Activated naive CD8-positive, alpha-beta T cell treated with anti-CD3 and anti-CD28 coated beads for 36 hours (primary cell): ENCODE data around the gene GUCY2D. TPM values are rescaled to one million over a fixed set of nuclear protein-coding genes. Genes with fewer than 3 reads are reported as not detected.

Experiments used
- DNase-seq: peaks from one replicate; pipeline ENCODE4 v3.0.0; 2021
- H3K27ac Mint-ChIP-seq: one replicate; pipeline ENCODE4 v1.8.0; 2022; ENCODE audit warnings: mild to moderate bottlenecking, moderate library complexity, mixed read lengths
- H3K27me3 Mint-ChIP-seq: one replicate; pipeline ENCODE4 v1.8.0; 2022; ENCODE audit warnings: mild to moderate bottlenecking, mixed read lengths
- H3K36me3 Mint-ChIP-seq: one replicate; pipeline ENCODE4 v1.8.0; 2021; ENCODE audit warnings: mild to moderate bottlenecking, mixed read lengths
- H3K4me1 Mint-ChIP-seq: one replicate; pipeline ENCODE4 v1.8.0; 2021; ENCODE audit warnings: mixed read lengths
- H3K4me3 Mint-ChIP-seq: one replicate; pipeline ENCODE4 v1.8.0; 2022; ENCODE audit warnings: mild to moderate bottlenecking, moderate library complexity, mixed read lengths
- H3K9me3 Mint-ChIP-seq: one replicate; pipeline ENCODE4 v1.8.0; 2022; ENCODE audit warnings: mixed read lengths
- total RNA-seq, 2 experiments: library from RNA; stranded (reverse); gene quantifications; one replicate each; pipeline ENCODE4 v1.2.3, GENCODE V29; 2021

The GUCY2D gene
- total RNA-seq, 2 experiments from 2014 or later = not detected

- DNase-seq = no peak
- no peaks in the 10 kb centered on the region for H3K36me3 Mint-ChIP-seq
- no peaks in the 10 kb centered on the region for H3K4me1 Mint-ChIP-seq
- H3K27ac Mint-ChIP-seq = no peak overlapping the region
- H3K9me3 Mint-ChIP-seq = no peaks in the 10 kb centered on the region
- no peak overlapping the region for H3K4me3 Mint-ChIP-seq
- H3K27me3 Mint-ChIP-seq = peaks cover 43% of the 10 kb centered on the region
These were observed 39.6 kb downstream of the GUCY2D start for GRCh38 chr17:8041979-8042378.

- Mint-ChIP-seq H3K27me3 (peaks cover 16% of the 10 kb centered on the region), H3K27ac (no peak overlapping the region), H3K9me3 (no peaks in the 10 kb centered on the region), H3K4me3 (no peak overlapping the region), H3K36me3 (no peaks in the 10 kb centered on the region), H3K4me1 (no peaks in the 10 kb centered on the region)
- no peak for DNase-seq
These were observed 42.7 kb downstream of the GUCY2D start for GRCh38 chr17:8044819-8045810.

GRCh38 chr17:8046306-8046928 lies 44.0 kb downstream of the GUCY2D start:
- no peaks in the 10 kb centered on the region for H3K4me1 Mint-ChIP-seq
- H3K27me3 Mint-ChIP-seq = peaks cover 3% of the 10 kb centered on the region
- H3K4me3 Mint-ChIP-seq = no peak overlapping the region
- H3K27ac Mint-ChIP-seq = no peak overlapping the region
- DNase-seq = no peak
- H3K9me3 Mint-ChIP-seq = no peaks in the 10 kb centered on the region
- H3K36me3 Mint-ChIP-seq = no peaks in the 10 kb centered on the region

GRCh38 chr17:8046929-8047768 lies 44.7 kb downstream of the GUCY2D start:
- Mint-ChIP-seq H3K4me3 (no peak overlapping the region), H3K4me1 (no peaks in the 10 kb centered on the region), H3K9me3 (no peaks in the 10 kb centered on the region), H3K27ac (no peak overlapping the region), H3K27me3 (no peaks in the 10 kb centered on the region), H3K36me3 (no peaks in the 10 kb centered on the region)
- no peak for DNase-seq

DNA sequence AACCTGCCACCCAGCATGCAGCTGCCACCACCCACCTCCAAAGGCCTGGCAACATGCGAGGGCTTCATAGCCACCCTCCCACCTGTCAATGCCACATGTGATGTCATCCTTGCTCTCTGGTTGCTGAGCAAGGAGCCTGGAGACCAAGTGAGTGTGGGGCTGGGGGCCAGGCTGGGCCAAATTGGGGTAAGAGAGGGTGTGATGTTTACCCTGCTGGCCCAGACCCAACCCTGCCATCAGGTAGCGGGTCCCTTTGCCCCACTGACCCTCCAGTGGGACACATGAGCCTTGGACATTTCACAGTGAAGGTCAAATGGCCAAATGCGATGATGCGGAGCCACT lies 45.3 kb downstream of the GUCY2D start:
- Mint-ChIP-seq H3K27me3 (no peaks in the 10 kb centered on the region), H3K9me3 (no peaks in the 10 kb centered on the region), H3K27ac (no peak overlapping the region), H3K4me1 (no peaks in the 10 kb centered on the region), H3K36me3 (no peaks in the 10 kb centered on the region), H3K4me3 (no peak overlapping the region)
- no peak for DNase-seq

GRCh38 chr17:8048236-8048635 lies 45.8 kb downstream of the GUCY2D start:
- DNase-seq = no peak
- Mint-ChIP-seq H3K9me3 (no peaks in the 10 kb centered on the region), H3K4me3 (no peak overlapping the region), H3K4me1 (no peaks in the 10 kb centered on the region), H3K27ac (no peak overlapping the region), H3K36me3 (no peaks in the 10 kb centered on the region), H3K27me3 (no peaks in the 10 kb centered on the region)

GRCh38 chr17:8048736-8049135 lies 46.3 kb downstream of the GUCY2D start:
- Mint-ChIP-seq H3K27me3 (no peaks in the 10 kb centered on the region), H3K27ac (no peak overlapping the region), H3K36me3 (no peaks in the 10 kb centered on the region), H3K9me3 (no peaks in the 10 kb centered on the region), H3K4me1 (no peaks in the 10 kb centered on the region), H3K4me3 (no peak overlapping the region)
- DNase-seq = no peak

GRCh38 chr17:8051831-8052230 lies 49.4 kb downstream of the GUCY2D start:
- no peak for DNase-seq
- H3K36me3 Mint-ChIP-seq = no peaks in the 10 kb centered on the region

DNA sequence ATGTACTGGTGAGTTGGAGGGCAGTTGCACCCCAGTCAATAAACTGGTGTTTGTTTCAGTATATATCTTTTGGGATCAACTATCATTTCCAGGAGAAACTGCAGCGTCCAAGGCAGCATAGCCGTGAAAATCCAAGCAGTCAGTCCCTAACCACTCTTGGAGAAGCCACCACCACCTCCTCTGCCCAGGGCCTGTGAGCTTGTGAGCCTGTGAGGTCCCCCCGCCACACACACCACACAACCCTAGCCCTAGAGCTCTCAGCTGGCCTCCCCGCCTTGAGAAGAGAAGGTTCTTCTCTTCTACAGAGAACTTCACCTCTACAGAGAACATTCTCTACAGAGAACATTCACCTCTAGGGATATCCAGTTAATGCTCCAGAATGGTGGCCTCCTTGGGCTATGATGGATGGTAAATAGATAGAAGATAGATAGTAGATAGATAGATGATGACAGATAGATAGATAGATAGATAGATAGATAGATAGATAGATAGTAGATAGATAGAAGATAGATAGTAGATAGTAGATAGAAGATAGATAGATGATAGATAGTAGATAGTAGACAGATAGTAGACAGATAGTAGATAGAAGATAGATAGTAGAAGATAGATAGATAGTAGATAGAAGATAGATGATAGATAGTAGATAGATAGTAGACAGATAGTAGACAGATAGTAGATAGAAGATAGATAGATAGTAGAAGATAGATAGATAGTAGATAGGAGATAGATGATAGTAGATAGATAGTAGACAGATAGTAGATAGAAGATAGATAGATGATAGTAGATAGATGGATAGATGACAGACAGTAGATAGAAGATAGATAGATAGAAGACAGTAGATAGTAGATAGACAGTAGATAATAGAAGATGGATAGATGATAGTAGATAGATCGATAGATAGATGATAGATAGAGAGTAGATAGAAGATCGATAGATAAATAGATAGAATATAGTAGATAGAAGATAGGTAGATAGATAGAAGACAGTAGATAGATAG lies 50.1 kb downstream of the GUCY2D start:
- Mint-ChIP-seq H3K36me3 (no peaks in the 10 kb centered on the region), H3K27ac (no peak overlapping the region), H3K4me1 (peaks cover 15% of the 10 kb centered on the region), H3K9me3 (no peaks in the 10 kb centered on the region), H3K4me3 (no peak overlapping the region), H3K27me3 (peaks cover 15% of the 10 kb centered on the region)
- DNase-seq = no peak

More at GRCh38 chr17:8051831-8052230, 49.4 kb downstream of the GUCY2D start:
- H3K4me1 Mint-ChIP-seq = peaks cover 12% of the 10 kb centered on the region
- no peaks in the 10 kb centered on the region for H3K9me3 Mint-ChIP-seq
- peaks cover 7% of the 10 kb centered on the region for H3K27me3 Mint-ChIP-seq
- no peak overlapping the region for H3K27ac Mint-ChIP-seq
- no peak overlapping the region for H3K4me3 Mint-ChIP-seq

DNA sequence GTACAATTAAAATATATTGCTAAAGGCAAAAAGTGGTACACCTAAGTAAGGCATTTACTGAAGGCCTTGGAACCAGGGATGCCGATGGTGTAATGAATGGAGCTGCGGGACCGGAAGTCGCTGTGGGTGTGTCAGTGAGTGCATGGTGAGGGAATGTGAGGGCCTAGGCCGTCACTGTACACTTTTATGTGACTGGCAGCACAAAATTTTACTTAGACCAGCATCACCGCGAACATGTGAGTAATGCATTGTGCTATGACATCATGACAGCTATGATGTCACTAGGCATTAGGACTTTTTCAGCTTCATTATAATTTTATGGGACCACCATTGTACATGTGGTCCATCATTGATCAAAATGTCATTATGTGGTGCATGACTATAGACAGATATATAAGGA lies 51.2 kb downstream of the GUCY2D start:
- Mint-ChIP-seq H3K36me3 (no peaks in the 10 kb centered on the region), H3K4me1 (peaks cover 15% of the 10 kb centered on the region), H3K27ac (no peak overlapping the region), H3K9me3 (no peaks in the 10 kb centered on the region), H3K27me3 (peaks cover 24% of the 10 kb centered on the region), H3K4me3 (no peak overlapping the region)
- no peak for DNase-seq

DNA sequence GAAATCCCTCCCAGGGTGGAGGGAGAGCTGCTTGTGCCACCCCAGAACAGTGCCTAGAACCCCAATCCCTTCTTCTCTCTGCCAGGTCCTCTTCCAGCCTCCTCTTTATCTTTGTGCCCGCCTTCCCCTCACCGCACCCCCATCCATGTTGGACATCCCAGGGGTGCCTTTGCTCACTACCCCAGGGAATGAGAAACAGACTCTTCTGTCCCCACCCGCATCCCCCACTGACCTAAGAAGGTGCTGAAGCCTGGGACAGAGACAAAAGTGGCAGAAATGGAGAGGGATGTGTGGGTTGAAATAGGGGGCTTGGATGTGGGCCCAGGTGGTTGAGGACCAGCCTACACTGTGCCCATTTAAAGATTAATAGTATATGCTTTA lies 53.4 kb downstream of the GUCY2D start:
- DNase-seq = no peak
- peaks cover 46% of the 10 kb centered on the region for H3K27me3 Mint-ChIP-seq
- no peak overlapping the region for H3K27ac Mint-ChIP-seq
- no peaks in the 10 kb centered on the region for H3K36me3 Mint-ChIP-seq
- H3K9me3 Mint-ChIP-seq = no peaks in the 10 kb centered on the region
- H3K4me3 Mint-ChIP-seq = no peak overlapping the region
- H3K4me1 Mint-ChIP-seq = peaks cover 19% of the 10 kb centered on the region

- DNase-seq = peak; percentile 59
- peaks cover 19% of the 10 kb centered on the region for H3K4me1 Mint-ChIP-seq
- peaks cover 52% of the 10 kb centered on the region for H3K27me3 Mint-ChIP-seq
- no peaks in the 10 kb centered on the region for H3K9me3 Mint-ChIP-seq
- H3K36me3 Mint-ChIP-seq = no peaks in the 10 kb centered on the region
- no peak overlapping the region for H3K27ac Mint-ChIP-seq
- H3K4me3 Mint-ChIP-seq = no peak overlapping the region
These were observed 54.0 kb downstream of the GUCY2D start for GRCh38 chr17:8056232-8056975.

GRCh38 chr17:8056976-8057625 lies 54.7 kb downstream of the GUCY2D start:
- no peaks in the 10 kb centered on the region for H3K36me3 Mint-ChIP-seq
- peaks cover 59% of the 10 kb centered on the region for H3K27me3 Mint-ChIP-seq
- no peak overlapping the region for H3K4me3 Mint-ChIP-seq
- no peaks in the 10 kb centered on the region for H3K9me3 Mint-ChIP-seq
- H3K4me1 Mint-ChIP-seq = peaks cover 21% of the 10 kb centered on the region
- no peak for DNase-seq
- no peak overlapping the region for H3K27ac Mint-ChIP-seq
